ENCODE results near the gene SNX2. TPM values are rescaled to one million over a fixed set of nuclear protein-coding genes. Genes with fewer than 3 reads are reported as not detected.
"Not testable (repeated sequence)": the region's sequence is repeated elsewhere in the genome, so short reads cannot be mapped to it uniquely, and the experiment has no call there.

The SNX2 gene
- total RNA-seq, 2 experiments from 2014 or later = 44.5 to 44.6 TPM

DNA sequence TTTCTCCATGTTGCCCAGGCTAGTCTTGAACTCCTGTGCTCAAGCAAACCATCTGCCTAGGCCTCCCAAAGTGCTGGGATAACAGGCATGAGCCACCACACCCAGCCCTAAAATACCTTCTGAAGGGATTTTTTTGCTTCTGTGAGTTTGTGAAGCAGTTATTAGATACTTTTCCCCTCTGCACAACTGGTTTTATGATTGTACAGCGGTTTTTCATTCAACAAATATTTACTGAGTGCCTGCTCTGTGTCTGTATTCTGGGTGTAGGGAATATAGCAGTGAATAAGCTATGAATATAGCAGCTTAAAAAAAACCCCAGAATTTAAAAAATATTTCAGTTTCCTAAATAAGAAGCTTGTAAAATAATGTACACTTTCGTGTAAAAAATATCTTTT is 72.8 kb downstream of the SNX2 start:
- ChIA-PET POLR2A (no interaction called here), CTCF (interaction anchor here (1.1 to 1.4 kb wide), 2 partner anchors 21 to 144 kb away, joined by 3 to 4 read pairs; no protein-coding TSS in a partner anchor)
- intact Hi-C loops (cut with micrococcal nuclease) = loop anchor here (10.0 kb wide), 1 partner anchor 667 kb away; the partner anchor contains the start of gene CSNK1G3
- H3K4me1 Mint-ChIP-seq (ENCODE audit: low read depth) = peaks cover 24% of the 10 kb centered on the region
- H3K4me3 Mint-ChIP-seq = no peak overlapping the region
- no peaks in the 10 kb centered on the region for H3K27me3 Mint-ChIP-seq
- H3K27ac Mint-ChIP-seq = no peak overlapping the region
- DNase-seq = no peak
- no peaks in the 10 kb centered on the region for H3K9me3 Mint-ChIP-seq
- H3K36me3 Mint-ChIP-seq = no peaks in the 10 kb centered on the region

GRCh38 chr5:122849771-122850170 is 74.9 kb downstream of the SNX2 start:
- no peak for DNase-seq
- ChIA-PET CTCF (no interaction called here), POLR2A (no interaction called here)
- no peaks in the 10 kb centered on the region for H3K27me3 Mint-ChIP-seq
- no peaks in the 10 kb centered on the region for H3K36me3 Mint-ChIP-seq
- no peaks in the 10 kb centered on the region for H3K9me3 Mint-ChIP-seq
- no peak overlapping the region for H3K4me3 Mint-ChIP-seq
- peaks cover 11% of the 10 kb centered on the region for H3K4me1 Mint-ChIP-seq (ENCODE audit: low read depth)
- intact Hi-C loops (cut with micrococcal nuclease) = loop anchor here (10.0 kb wide), 1 partner anchor 665 kb away; the partner anchor contains the start of gene CSNK1G3
- no peak overlapping the region for H3K27ac Mint-ChIP-seq

GRCh38 chr5:122857538-122857937 is 82.7 kb downstream of the SNX2 start:
- DNase-seq; H3K36me3 Mint-ChIP-seq; POLR2A ChIA-PET; H3K9me3 Mint-ChIP-seq; CTCF ChIA-PET; intact Hi-C loops (cut with micrococcal nuclease); H3K4me1 Mint-ChIP-seq (ENCODE audit: low read depth); H3K27ac Mint-ChIP-seq; H3K4me3 Mint-ChIP-seq; H3K27me3 Mint-ChIP-seq: not testable (repeated sequence)

GRCh38 chr5:122858451-122858850 is 83.6 kb downstream of the SNX2 start:
- intact Hi-C loops (cut with micrococcal nuclease) = no loop called here
- no peak for DNase-seq
- Mint-ChIP-seq H3K4me1 (ENCODE audit: low read depth) (peaks cover 5% of the 10 kb centered on the region), H3K4me3 (no peak overlapping the region), H3K36me3 (peaks cover 3% of the 10 kb centered on the region), H3K9me3 (peaks cover 3% of the 10 kb centered on the region), H3K27ac (no peak overlapping the region), H3K27me3 (no peaks in the 10 kb centered on the region)
- ChIA-PET CTCF (interaction anchor here (1.1 kb wide), 1 partner anchor 25 kb away, joined by 3 read pairs; no protein-coding TSS in a partner anchor), POLR2A (no interaction called here)

DNA sequence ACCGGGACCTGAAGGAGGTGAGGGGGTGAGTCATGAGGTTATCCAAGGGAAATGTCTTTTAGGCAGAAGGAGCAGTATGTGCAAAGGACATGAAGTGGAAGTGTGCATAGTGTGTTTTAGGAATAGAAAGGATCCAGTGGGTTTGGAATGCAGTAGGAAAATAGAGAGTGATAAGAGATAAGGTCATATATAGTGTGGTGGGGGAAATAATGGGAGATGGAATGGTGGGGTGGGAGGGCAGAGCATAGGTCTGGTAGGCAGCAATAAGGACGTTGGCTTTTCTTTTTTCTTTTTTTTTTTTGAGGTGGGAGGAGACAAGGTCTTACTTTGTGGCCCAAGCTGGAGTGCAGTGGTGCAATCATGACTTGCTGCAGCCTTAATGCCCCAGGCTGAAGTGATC is 88.4 kb downstream of the SNX2 start:
- Mint-ChIP-seq H3K27ac (no peak overlapping the region), H3K4me1 (ENCODE audit: low read depth) (peaks cover 19% of the 10 kb centered on the region), H3K27me3 (no peaks in the 10 kb centered on the region), H3K36me3 (no peaks in the 10 kb centered on the region), H3K9me3 (no peaks in the 10 kb centered on the region), H3K4me3 (no peak overlapping the region)
- no peak for DNase-seq
- ChIA-PET POLR2A (no interaction called here), CTCF (no interaction called here)
- intact Hi-C loops (cut with micrococcal nuclease) = loop anchor here (5.0 kb wide), 2 partner anchors 54 to 86 kb away; partner anchors contain the start of gene SNX2

DNA sequence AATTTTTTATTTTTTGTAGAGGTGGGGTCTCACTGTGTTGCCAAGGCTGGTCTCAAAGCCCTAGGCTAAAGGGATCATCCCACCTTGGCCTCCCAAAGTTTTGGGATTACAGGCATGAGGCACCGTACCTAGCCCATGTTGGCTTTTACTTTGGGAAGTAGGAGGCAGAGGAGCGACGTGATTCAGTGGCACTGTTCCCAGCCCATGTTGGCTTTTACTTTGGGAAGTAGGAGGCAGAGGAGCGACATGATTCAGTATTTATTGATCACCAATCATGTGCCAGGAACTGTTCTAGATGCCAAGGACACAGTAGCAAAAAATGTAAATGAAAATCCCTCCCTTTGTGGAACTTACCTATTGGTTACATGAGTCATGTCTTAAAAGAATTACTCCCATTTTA is 88.8 kb downstream of the SNX2 start:
- POLR2A ChIA-PET = interaction anchor here (0.6 kb wide), 1 partner anchor 12 kb away, joined by 5 read pairs; no protein-coding TSS in a partner anchor
- H3K27me3 Mint-ChIP-seq = no peaks in the 10 kb centered on the region
- H3K27ac Mint-ChIP-seq = no peak overlapping the region
- H3K9me3 Mint-ChIP-seq = no peaks in the 10 kb centered on the region
- no peak overlapping the region for H3K4me3 Mint-ChIP-seq
- no peaks in the 10 kb centered on the region for H3K36me3 Mint-ChIP-seq
- CTCF ChIA-PET = no interaction called here
- no peak for DNase-seq
- intact Hi-C loops (cut with micrococcal nuclease) = loop anchor here (1.0 to 5.0 kb wide), 4 partner anchors 18 to 86 kb away; partner anchors contain the start of genes SNX2 and SNX24
- H3K4me1 Mint-ChIP-seq (ENCODE audit: low read depth) = peaks cover 16% of the 10 kb centered on the region

DNA sequence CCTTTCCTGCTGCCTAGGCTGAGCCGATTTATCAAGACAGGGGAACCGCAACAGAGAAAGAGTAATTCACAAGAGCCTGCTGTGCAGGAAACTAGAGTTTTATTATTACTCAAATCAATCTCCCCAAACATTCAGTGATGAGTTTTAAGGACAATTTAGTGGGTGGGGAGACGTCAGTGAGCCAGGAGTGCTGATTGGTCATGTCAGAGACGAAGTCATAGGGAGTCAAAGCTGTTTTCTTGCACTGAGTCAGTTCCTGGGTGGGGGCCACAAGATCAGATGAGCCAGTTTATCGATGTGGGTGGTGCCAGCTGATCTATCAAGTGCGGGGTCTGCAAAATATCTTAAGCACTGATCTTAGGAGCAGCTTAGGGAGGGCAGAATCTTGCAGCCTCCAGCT is 89.5 kb downstream of the SNX2 start:
- CTCF ChIA-PET = no interaction called here
- POLR2A ChIA-PET = interaction anchor here (1.0 kb wide), 1 partner anchor 19 kb away, joined by 6 read pairs; no protein-coding TSS in a partner anchor

GRCh38 chr5:122864842-122865241 is 90.0 kb downstream of the SNX2 start:
- H3K4me1 Mint-ChIP-seq (ENCODE audit: low read depth) = peaks cover 16% of the 10 kb centered on the region
- POLR2A ChIA-PET = interaction anchor here (1.0 kb wide), 1 partner anchor 18 kb away, joined by 6 read pairs; no protein-coding TSS in a partner anchor
- H3K27ac Mint-ChIP-seq = peak overlapping the region; percentile 72
- CTCF ChIA-PET = no interaction called here
- H3K27me3 Mint-ChIP-seq = no peaks in the 10 kb centered on the region
- intact Hi-C loops (cut with micrococcal nuclease) = loop anchor here (1.0 to 5.0 kb wide), 4 partner anchors 18 to 88 kb away; partner anchors contain the start of genes SNX2 and SNX24
- DNase-seq = no peak
- H3K4me3 Mint-ChIP-seq = peak overlapping the region; percentile 14
- no peaks in the 10 kb centered on the region for H3K36me3 Mint-ChIP-seq
- H3K9me3 Mint-ChIP-seq = no peaks in the 10 kb centered on the region

More for the DNA sequence above, 89.5 kb downstream of the SNX2 start:
- Mint-ChIP-seq H3K9me3 (no peaks in the 10 kb centered on the region), H3K4me3 (peak overlapping the region; percentile 14), H3K4me1 (ENCODE audit: low read depth) (peaks cover 16% of the 10 kb centered on the region), H3K27ac (peak overlapping the region; percentile 72), H3K36me3 (no peaks in the 10 kb centered on the region), H3K27me3 (no peaks in the 10 kb centered on the region)
- DNase-seq = peak; percentile 73
- intact Hi-C loops (cut with micrococcal nuclease) = loop anchor here (1.0 to 5.0 kb wide), 4 partner anchors 19 to 87 kb away; partner anchors contain the start of genes SNX2 and SNX24

- no peaks in the 10 kb centered on the region for H3K4me1 Mint-ChIP-seq (ENCODE audit: low read depth)
- no peaks in the 10 kb centered on the region for H3K27me3 Mint-ChIP-seq
- H3K27ac Mint-ChIP-seq = no peak overlapping the region
- H3K4me3 Mint-ChIP-seq = no peak overlapping the region
- CTCF ChIA-PET = no interaction called here
- H3K9me3 Mint-ChIP-seq = no peaks in the 10 kb centered on the region
- no peaks in the 10 kb centered on the region for H3K36me3 Mint-ChIP-seq
- POLR2A ChIA-PET = no interaction called here
- DNase-seq = no peak
- intact Hi-C loops (cut with micrococcal nuclease) = no loop called here
Measured at GRCh38 chr5:122870219-122870856, 95.5 kb downstream of the SNX2 start.

DNA sequence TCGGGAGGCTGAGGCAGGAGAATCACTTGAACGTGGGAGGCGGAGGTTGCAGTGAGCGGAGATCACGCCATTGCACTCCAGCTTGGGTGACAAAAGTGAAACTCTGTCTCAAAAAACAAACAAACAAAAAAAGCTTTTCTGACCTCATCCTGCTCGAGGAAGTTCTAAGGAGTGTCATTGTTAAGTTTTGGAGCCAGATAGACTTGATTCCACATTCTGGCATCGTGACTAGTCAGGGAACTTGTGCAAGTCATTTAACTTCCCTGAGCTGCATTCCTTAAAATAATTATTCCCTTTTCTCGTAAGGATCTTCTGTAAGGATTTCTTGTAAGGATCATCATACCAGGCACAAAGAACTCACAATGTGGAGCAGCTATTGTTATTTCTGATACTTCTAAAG is 96.8 kb downstream of the SNX2 start:
- no peaks in the 10 kb centered on the region for H3K4me1 Mint-ChIP-seq (ENCODE audit: low read depth)
- no peak overlapping the region for H3K4me3 Mint-ChIP-seq
- H3K27ac Mint-ChIP-seq = no peak overlapping the region
- CTCF ChIA-PET = no interaction called here
- intact Hi-C loops (cut with micrococcal nuclease) = no loop called here
- no peaks in the 10 kb centered on the region for H3K27me3 Mint-ChIP-seq
- no peaks in the 10 kb centered on the region for H3K9me3 Mint-ChIP-seq
- H3K36me3 Mint-ChIP-seq = no peaks in the 10 kb centered on the region
- DNase-seq = no peak
- POLR2A ChIA-PET = no interaction called here

- H3K4me1 Mint-ChIP-seq (ENCODE audit: low read depth) = no peaks in the 10 kb centered on the region
- no peak overlapping the region for H3K27ac Mint-ChIP-seq
- H3K9me3 Mint-ChIP-seq = no peaks in the 10 kb centered on the region
- no peaks in the 10 kb centered on the region for H3K36me3 Mint-ChIP-seq
- no peak overlapping the region for H3K4me3 Mint-ChIP-seq
- intact Hi-C loops (cut with micrococcal nuclease) = no loop called here
- ChIA-PET CTCF (no interaction called here), POLR2A (no interaction called here)
- DNase-seq = no peak
- no peaks in the 10 kb centered on the region for H3K27me3 Mint-ChIP-seq
Measured at GRCh38 chr5:122874179-122874875, 99.4 kb downstream of the SNX2 start.

DNA sequence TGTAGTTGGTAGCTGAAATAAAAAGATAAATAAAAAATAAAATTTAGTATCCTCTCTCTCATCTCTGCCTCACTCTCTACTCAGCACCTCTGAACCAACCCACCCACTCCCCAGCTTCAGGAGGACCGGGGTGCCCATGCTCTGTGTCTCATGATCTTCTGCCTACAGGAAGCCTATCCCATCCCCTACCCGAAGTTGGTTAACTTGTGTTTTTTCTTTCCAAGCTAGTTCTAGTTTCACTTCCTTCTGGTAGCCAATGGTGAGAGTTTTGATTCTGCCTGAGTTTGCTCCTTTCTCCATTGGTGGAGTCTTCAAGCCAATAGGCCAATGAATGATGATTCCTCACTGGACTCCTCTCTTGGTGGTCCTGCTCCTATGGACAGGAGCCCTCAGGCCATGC is 102.6 kb downstream of the SNX2 start:
- POLR2A ChIA-PET = no interaction called here
- intact Hi-C loops (cut with micrococcal nuclease) = no loop called here
- CTCF ChIA-PET = no interaction called here
- no peaks in the 10 kb centered on the region for H3K4me1 Mint-ChIP-seq (ENCODE audit: low read depth)
- H3K9me3 Mint-ChIP-seq = no peaks in the 10 kb centered on the region
- H3K4me3 Mint-ChIP-seq = no peak overlapping the region
- DNase-seq = no peak
- no peaks in the 10 kb centered on the region for H3K27me3 Mint-ChIP-seq
- no peak overlapping the region for H3K27ac Mint-ChIP-seq
- H3K36me3 Mint-ChIP-seq = no peaks in the 10 kb centered on the region
